WTC11 (cell line): ENCODE results near the gene GAD2. TPM values are rescaled to one million over a fixed set of nuclear protein-coding genes. Genes with fewer than 3 reads are reported as not detected.

Experiments
- ATAC-seq: fragments of 200-7000 bp; cut with Tn5 transposase; 2 replicates; pipeline ENCODE4 v1.10.0; 2021; ENCODE audit warnings: mild to moderate bottlenecking, moderate library complexity
- CTCF ChIA-PET: fragments of 300-600 bp; sonication (Branson Sonifier 250); formaldehyde crosslinking; loops from one replicate; lab custom pipeline; 2021; ENCODE audit warnings: antibody characterized with exemption; lab: Charles Lee
- POLR2A ChIA-PET: fragments of 350-600 bp; sonication (Branson Sonifier 250); formaldehyde crosslinking; loops from one replicate; lab custom pipeline; 2021; ENCODE audit warnings: antibody characterized with exemption; lab: Charles Lee
- DNase-seq: peaks from one replicate; pipeline ENCODE4 v3.0.0; 2021; ENCODE audit warnings: low spot score
- H3K27ac Mint-ChIP-seq: 2 replicates; pipeline ENCODE4 v1.8.0; 2021; ENCODE audit warnings: mixed read lengths
- H3K27me3 Mint-ChIP-seq: 2 replicates; pipeline ENCODE4 v1.8.0; 2021; ENCODE audit warnings: low read depth, mild to moderate bottlenecking, moderate library complexity, mixed read lengths
- H3K36me3 Mint-ChIP-seq: 2 replicates; pipeline ENCODE4 v1.8.0; 2021; ENCODE audit warnings: mixed read lengths
- H3K4me1 Mint-ChIP-seq: 2 replicates; pipeline ENCODE4 v1.8.0; 2022; ENCODE audit warnings: mixed read lengths
- H3K4me3 Mint-ChIP-seq: 2 replicates; pipeline ENCODE4 v1.8.0; 2021; ENCODE audit warnings: mild to moderate bottlenecking, moderate library complexity, mixed read lengths
- H3K9me3 Mint-ChIP-seq: 2 replicates; pipeline ENCODE4 v1.8.0; 2021; ENCODE audit warnings: mixed read lengths
- ATF3 ChIP-seq: sonication (generic); formaldehyde crosslinking; conservative IDR thresholded peaks from 2 replicates; pipeline ENCODE4 v1.8.1; 2022; ENCODE audit warnings: mild to moderate bottlenecking, missing genetic modification reagents
- CBFB ChIP-seq: sonication (generic); formaldehyde crosslinking; IDR thresholded peaks from 2 replicates; pipeline ENCODE4 v1.8.1; 2022; ENCODE audit warnings: mild to moderate bottlenecking, low read depth, missing genetic modification reagents
- E2F5 ChIP-seq: sonication (generic); formaldehyde crosslinking; IDR thresholded peaks from 2 replicates; pipeline ENCODE4 v1.8.1; 2022; ENCODE audit warnings: mild to moderate bottlenecking, moderate library complexity, missing genetic modification reagents
- ESRRA ChIP-seq: sonication (generic); formaldehyde crosslinking; IDR thresholded peaks from 2 replicates; pipeline ENCODE4 v1.8.1; 2022; ENCODE audit warnings: mild to moderate bottlenecking, missing genetic modification reagents, borderline replicate concordance
- FOXJ3 ChIP-seq: sonication (generic); formaldehyde crosslinking; IDR thresholded peaks from 2 replicates; pipeline ENCODE4 v1.9.0; 2021; ENCODE audit warnings: missing genetic modification reagents, mild to moderate bottlenecking, borderline replicate concordance
- GABPB1 ChIP-seq: sonication (generic); formaldehyde crosslinking; IDR thresholded peaks from 2 replicates; pipeline ENCODE4 v1.8.1; 2023; ENCODE audit warnings: mild to moderate bottlenecking, missing genetic modification reagents
- HMGA2 ChIP-seq: fragments of 250-450 bp; sonication (Bioruptor Pico); IDR thresholded peaks from 2 replicates; pipeline ENCODE4 v1.4.0; 2021; ENCODE audit warnings: mild to moderate bottlenecking, moderate library complexity
- IRF1 ChIP-seq: sonication (generic); formaldehyde crosslinking; IDR thresholded peaks from 2 replicates; pipeline ENCODE4 v1.8.0; 2023; ENCODE audit warnings: missing genetic modification reagents
- IRF2 ChIP-seq: sonication (generic); formaldehyde crosslinking; IDR thresholded peaks from 2 replicates; pipeline ENCODE4 v1.8.0; 2022; ENCODE audit warnings: low read depth, missing genetic modification reagents, borderline replicate concordance
- JAZF1 ChIP-seq: fragments of 250-450 bp; sonication (Bioruptor Pico); IDR thresholded peaks from 2 replicates; pipeline ENCODE4 v1.9.0; 2021; ENCODE audit warnings: moderate library complexity, mild to moderate bottlenecking, inconsistent platforms
- KAT7 ChIP-seq: sonication (generic); formaldehyde crosslinking; IDR thresholded peaks from 2 replicates; pipeline ENCODE4 v1.8.1; 2023; ENCODE audit warnings: missing genetic modification reagents, mild to moderate bottlenecking, borderline replicate concordance
- MXD4 ChIP-seq: fragments of 250-450 bp; sonication (Bioruptor Pico); IDR thresholded peaks from 2 replicates; pipeline ENCODE4 v1.8.0; 2021; ENCODE audit warnings: mild to moderate bottlenecking, moderate library complexity, borderline replicate concordance
- MYBL2 ChIP-seq: sonication (generic); formaldehyde crosslinking; IDR thresholded peaks from 2 replicates; pipeline ENCODE4 v1.8.1; 2023; ENCODE audit warnings: mild to moderate bottlenecking, moderate library complexity, missing genetic modification reagents
- NFYB ChIP-seq: sonication (generic); formaldehyde crosslinking; conservative IDR thresholded peaks from 2 replicates; pipeline ENCODE4 v1.8.0; 2022; ENCODE audit warnings: low read depth, missing genetic modification reagents
- PREB ChIP-seq: sonication (generic); formaldehyde crosslinking; IDR thresholded peaks from 2 replicates; pipeline ENCODE4 v1.8.1; 2022; ENCODE audit warnings: mild to moderate bottlenecking, missing genetic modification reagents, moderate library complexity, borderline replicate concordance
- PRRX2 ChIP-seq: fragments of 250-450 bp; sonication (Bioruptor Pico); IDR thresholded peaks from 2 replicates; pipeline ENCODE4 v1.8.0; 2021; ENCODE audit warnings: mild to moderate bottlenecking
- RORB ChIP-seq: fragments of 250-450 bp; sonication (Bioruptor Pico); IDR thresholded peaks from 2 replicates; pipeline ENCODE4 v1.9.0; 2021; ENCODE audit warnings: mild to moderate bottlenecking
- SMAD3 ChIP-seq: sonication (generic); formaldehyde crosslinking; IDR thresholded peaks from 2 replicates; pipeline ENCODE4 v1.8.0; 2022; ENCODE audit warnings: missing genetic modification reagents, mild to moderate bottlenecking, borderline replicate concordance
- SMAD4 ChIP-seq: sonication (generic); formaldehyde crosslinking; IDR thresholded peaks from 2 replicates; pipeline ENCODE4 v1.8.0; 2022; ENCODE audit warnings: mild to moderate bottlenecking, missing genetic modification reagents
- SOX15 ChIP-seq: fragments of 250-450 bp; sonication (Bioruptor Pico); IDR thresholded peaks from 2 replicates; pipeline ENCODE4 v1.9.0; 2021; ENCODE audit warnings: mild to moderate bottlenecking
- TEAD4 ChIP-seq: sonication (generic); formaldehyde crosslinking; IDR thresholded peaks from 2 replicates; pipeline ENCODE4 v1.8.0; 2022; ENCODE audit warnings: mild to moderate bottlenecking, missing genetic modification reagents
- TP53 ChIP-seq: sonication (generic); formaldehyde crosslinking; IDR thresholded peaks from 2 replicates; pipeline ENCODE4 v1.8.1; 2023; ENCODE audit warnings: mild to moderate bottlenecking, missing genetic modification reagents
- ZBTB21 ChIP-seq: sonication (generic); formaldehyde crosslinking; IDR thresholded peaks from 2 replicates; pipeline ENCODE4 v1.8.1; 2023; ENCODE audit warnings: mild to moderate bottlenecking, missing genetic modification reagents, borderline replicate concordance
- ZNF121 ChIP-seq: sonication (generic); formaldehyde crosslinking; IDR thresholded peaks from 2 replicates; pipeline ENCODE4 v1.8.0; 2023; ENCODE audit warnings: missing genetic modification reagents
- ZNF232 ChIP-seq: sonication (generic); formaldehyde crosslinking; IDR thresholded peaks from 2 replicates; pipeline ENCODE4 v1.8.0; 2022; ENCODE audit warnings: mild to moderate bottlenecking, missing genetic modification reagents
- ZNF317 ChIP-seq: sonication (generic); formaldehyde crosslinking; IDR thresholded peaks from 2 replicates; pipeline ENCODE4 v1.8.1; 2023; ENCODE audit warnings: low read depth, mild to moderate bottlenecking, moderate library complexity, missing genetic modification reagents, borderline replicate concordance
- ZNF396 ChIP-seq: fragments of 250-450 bp; sonication (Bioruptor Pico); IDR thresholded peaks from 2 replicates; pipeline ENCODE4 v1.8.0; 2021; ENCODE audit warnings: mild to moderate bottlenecking, moderate library complexity, borderline replicate concordance
- ZNF671 ChIP-seq: fragments of 250-450 bp; sonication (Bioruptor Pico); IDR thresholded peaks from 2 replicates; pipeline ENCODE4 v1.8.0; 2021; ENCODE audit warnings: mild to moderate bottlenecking
- total RNA-seq: library from RNA; stranded (reverse); gene quantifications from 3 replicates; pipeline ENCODE4 v1.2.3, GENCODE V29; 2021

The GAD2 gene
- total RNA-seq, 1 experiment from 2014 or later, result 1.7 TPM

- TF ChIP-seq PREB (CRISPR knock-in tag) (no peak), IRF1 (no peak)
- TF ChIP-seq, all 79 proteins: peak for 0
These were observed 26.8 kb downstream of the GAD2 start (continued) for GRCh38 chr10:26243351-26243720.

GRCh38 chr10:26249681-26250080 lies 33.1 kb downstream of the GAD2 start:
- CTCF ChIA-PET, result interaction anchor here (0.9 kb wide), 1 partner anchor 21 kb away, joined by 3 read pairs; no protein-coding TSS in a partner anchor
- Mint-ChIP-seq H3K4me3 (no peak overlapping the region), H3K27me3 (no peaks in the 10 kb centered on the region; the same call in 1 of the 2 replicates), H3K36me3 (no peaks in the 10 kb centered on the region), H3K27ac (no peak overlapping the region), H3K9me3 (peaks cover 10% of the 10 kb centered on the region), H3K4me1 (peaks cover 20% of the 10 kb centered on the region)
- POLR2A ChIA-PET, result no interaction called here
- no peak for DNase-seq
- TF ChIP-seq PRRX2 (CRISPR knock-in tag) (no peak), ZNF396 (CRISPR knock-in tag) (no peak), FOXJ3 (CRISPR knock-in tag) (no peak), MXD4 (CRISPR knock-in tag) (no peak), ZBTB21 (CRISPR knock-in tag) (no peak), NFYB (no peak), SMAD4 (CRISPR knock-in tag) (no peak), MYBL2 (CRISPR knock-in tag) (no peak), CBFB (CRISPR knock-in tag) (no peak), ZNF232 (no peak), HMGA2 (no peak), SOX15 (CRISPR knock-in tag) (no peak), JAZF1 (CRISPR knock-in tag) (no peak), RORB (CRISPR knock-in tag) (no peak), TP53 (CRISPR knock-in tag) (no peak), ATF3 (CRISPR knock-in tag) (no peak), TEAD4 (CRISPR knock-in tag) (no peak), SMAD3 (CRISPR knock-in tag) (no peak)
- no peak for ATAC-seq

- TF ChIP-seq ZNF671 (no peak), ZNF317 (CRISPR knock-in tag) (no peak), GABPB1 (CRISPR knock-in tag) (no peak), KAT7 (CRISPR knock-in tag) (no peak), E2F5 (CRISPR knock-in tag) (no peak), IRF2 (CRISPR knock-in tag) (no peak), FOXJ3 (CRISPR knock-in tag) (no peak), ATF3 (CRISPR knock-in tag) (no peak), ESRRA (CRISPR knock-in tag) (no peak), ZNF121 (CRISPR knock-in tag) (no peak)
- ChIA-PET CTCF (no interaction called here), POLR2A (no interaction called here)
- H3K4me1 Mint-ChIP-seq, result peaks cover 20% of the 10 kb centered on the region
- H3K4me3 Mint-ChIP-seq, result no peak overlapping the region
- no peak for DNase-seq
- H3K36me3 Mint-ChIP-seq, result no peaks in the 10 kb centered on the region
- no peaks in the 10 kb centered on the region; the same call in 1 of the 2 replicates for H3K27me3 Mint-ChIP-seq
- peaks cover 10% of the 10 kb centered on the region for H3K9me3 Mint-ChIP-seq
- H3K27ac Mint-ChIP-seq, result no peak overlapping the region
- ATAC-seq, result no peak
These were observed 35.4 kb downstream of the GAD2 start for GRCh38 chr10:26251925-26252324.
